IMR-90 (cell line): ENCODE data around the gene CELF6. TPM values are rescaled to one million over a fixed set of nuclear protein-coding genes. Genes with fewer than 3 reads are reported as not detected.

Experiments used
- ATAC-seq: fragments of 200-7000 bp; cut with Tn5 transposase; 2 replicates; pipeline ENCODE4 v1.9.1; 2020; ENCODE audit warnings: low read depth, mild to moderate bottlenecking, moderate library complexity
- BruUV-seq: library from RNA; stranded (reverse); fragments of 400-500 nt; replicated peaks from 2 replicates; lab custom pipeline; 2021; lab: Mats Ljungman, UMichigan
- CTCF ChIA-PET: fragments of 300-600 bp; formaldehyde crosslinking; extraction: SDS; loops from one replicate; lab custom pipeline; 2021; ENCODE audit warnings: antibody characterized with exemption; lab: Yijun Ruan, JAX
- POLR2A ChIA-PET: fragments of 300-600 bp; sonication (Branson Sonifier 250); formaldehyde crosslinking; loops from one replicate; lab custom pipeline; 2022; ENCODE audit warnings: antibody characterized with exemption; ENCODE audit not compliant: unreplicated experiment; lab: Charles Lee
- DNase-seq: peaks from one replicate; pipeline ENCODE4 v3.0.0; 2013
- H2AFZ ChIP-seq: replicated peaks from 2 replicates; pipeline ENCODE3; 2013; ENCODE audit warnings: low read length, mild to moderate bottlenecking; ENCODE audit not compliant: poor library complexity
- H2AK5ac ChIP-seq: 2 replicates; pipeline ENCODE4 v1.6.1; 2013; ENCODE audit warnings: low read depth, low read length, inconsistent platforms
- H2AK9ac ChIP-seq: replicated peaks from 2 replicates; pipeline ENCODE3; 2013; ENCODE audit warnings: mild to moderate bottlenecking, low read depth, low read length, moderate library complexity; ENCODE audit not compliant: poor library complexity
- H2BK120ac ChIP-seq: 2 replicates; pipeline ENCODE4 v1.6.1; 2013; ENCODE audit warnings: low read depth, low read length, inconsistent platforms
- H2BK15ac ChIP-seq: 3 replicates; pipeline ENCODE4 v1.6.1; 2013; ENCODE audit warnings: low read depth, low read length, inconsistent platforms
- H2BK20ac ChIP-seq: 2 replicates; pipeline ENCODE4 v1.6.1; 2013; ENCODE audit warnings: low read depth, mild to moderate bottlenecking, inconsistent platforms, low read length, moderate library complexity
- H2BK5ac ChIP-seq: 2 replicates; pipeline ENCODE4 v1.6.1; 2013; ENCODE audit warnings: mild to moderate bottlenecking, low read depth, low read length, inconsistent platforms; ENCODE audit not compliant: poor library complexity, severe bottlenecking
- H3K14ac ChIP-seq: replicated peaks from 2 replicates; pipeline ENCODE4 v1.6.1; 2013; ENCODE audit warnings: low read depth, low read length, inconsistent platforms
- H3K18ac ChIP-seq: 2 replicates; pipeline ENCODE4 v1.6.1; 2013; ENCODE audit warnings: low read depth, low read length, control low read depth
- H3K23ac ChIP-seq: 2 replicates; pipeline ENCODE4 v1.6.1; 2013; ENCODE audit warnings: low read depth, low read length, inconsistent platforms
- H3K27ac ChIP-seq: 2 replicates; pipeline ENCODE4 v1.5.1; 2013; ENCODE audit warnings: mild to moderate bottlenecking, control low read depth, low read length; ENCODE audit not compliant: insufficient read depth
- H3K27me3 ChIP-seq: 2 replicates; pipeline ENCODE4 v1.6.1; 2013; ENCODE audit warnings: low read length; ENCODE audit not compliant: control insufficient read depth, insufficient read depth
- H3K36me3 ChIP-seq: 2 replicates; pipeline ENCODE4 v1.6.1; 2013; ENCODE audit warnings: low read length, mixed read lengths; ENCODE audit not compliant: control insufficient read depth, insufficient read depth
- H3K4ac ChIP-seq: 2 replicates; pipeline ENCODE4 v1.6.1; 2013; ENCODE audit warnings: low read depth, low read length, inconsistent platforms
- H3K4me1 ChIP-seq: 2 replicates; pipeline ENCODE4 v1.6.1; 2013; ENCODE audit warnings: low read length, mixed read lengths; ENCODE audit not compliant: control insufficient read depth, insufficient read depth
- H3K4me2 ChIP-seq: 2 replicates; pipeline ENCODE4 v1.6.1; 2013; ENCODE audit warnings: low read depth, mild to moderate bottlenecking, control low read depth, low read length, moderate library complexity
- H3K4me3 ChIP-seq: 2 replicates; pipeline ENCODE4 v1.5.1; 2013; ENCODE audit warnings: low read depth, mild to moderate bottlenecking, control low read depth, low read length, moderate library complexity; ENCODE audit not compliant: insufficient read depth
- H3K56ac ChIP-seq: 2 replicates; pipeline ENCODE4 v1.6.1; 2013; ENCODE audit warnings: low read length, inconsistent platforms; ENCODE audit not compliant: insufficient read depth; ENCODE audit errors: extremely low read depth
- H3K79me1 ChIP-seq, 2 experiments: 2 replicates each; pipeline ENCODE4 v1.6.1; 2013; ENCODE audit warnings: low read length in 2 of 2, inconsistent platforms in 1 of 2, low read depth in 1 of 2
- H3K9ac ChIP-seq: 2 replicates; pipeline ENCODE4 v1.6.1; 2013; ENCODE audit warnings: low read depth, low read length, control low read depth
- H3K9me1 ChIP-seq: 2 replicates; pipeline ENCODE4 v1.6.1; 2013; ENCODE audit warnings: low read length, inconsistent platforms; ENCODE audit not compliant: insufficient read depth
- H3K9me3 ChIP-seq: 2 replicates; pipeline ENCODE4 v1.6.1; 2013; ENCODE audit warnings: low read length; ENCODE audit not compliant: control insufficient read depth, insufficient read depth
- H4K20me1 ChIP-seq: 2 replicates; pipeline ENCODE4 v1.6.1; 2013; ENCODE audit warnings: low read length, inconsistent platforms; ENCODE audit not compliant: insufficient read depth
- H4K5ac ChIP-seq: 2 replicates; pipeline ENCODE4 v1.6.1; 2013; ENCODE audit warnings: mild to moderate bottlenecking, low read depth, low read length, control low read depth
- H4K8ac ChIP-seq, 2 experiments: 2 replicates each; pipeline ENCODE4 v1.6.1; 2013; ENCODE audit warnings: low read depth in 2 of 2, low read length in 2 of 2, control low read depth in 1 of 2, inconsistent platforms in 1 of 2
- H4K91ac ChIP-seq: 2 replicates; pipeline ENCODE4 v1.6.1; 2013; ENCODE audit warnings: low read depth, low read length, inconsistent platforms; ENCODE audit not compliant: insufficient read depth
- BHLHE40 ChIP-seq: fragments of 150-350 bp; IDR thresholded peaks from 2 replicates; pipeline ENCODE4 v1.6.1; 2016; ENCODE audit warnings: mild to moderate bottlenecking, low read depth, low read length
- CEBPB ChIP-seq: IDR thresholded peaks from 2 replicates; pipeline ENCODE4 v1.6.1; 2012; ENCODE audit warnings: low read depth, low read length, improper control_type of control experiment
- CHD1 ChIP-seq: IDR thresholded peaks from 2 replicates; pipeline ENCODE4 v1.6.1; 2012; ENCODE audit warnings: low read depth, low read length, improper control_type of control experiment
- FOS ChIP-seq: fragments of 150-350 bp; IDR thresholded peaks from 2 replicates; pipeline ENCODE4 v1.6.1; 2016; ENCODE audit warnings: low read depth, low read length
- MAFK ChIP-seq: IDR thresholded peaks from 2 replicates; pipeline ENCODE4 v1.6.1; 2012; ENCODE audit warnings: low read depth, low read length, improper control_type of control experiment
- MAZ ChIP-seq: IDR thresholded peaks from 2 replicates; pipeline ENCODE4 v1.6.1; 2012; ENCODE audit warnings: low read depth, mild to moderate bottlenecking, low read length, improper control_type of control experiment, moderate library complexity, borderline replicate concordance
- POLR2A ChIP-seq: IDR thresholded peaks from 2 replicates; pipeline ENCODE4 v1.6.1; 2012; ENCODE audit warnings: mild to moderate bottlenecking, low read depth, low read length
- SMC3 ChIP-seq: fragments of 150-350 bp; IDR thresholded peaks from 2 replicates; pipeline ENCODE4 v1.6.1; 2016; ENCODE audit warnings: low read depth, mild to moderate bottlenecking, antibody characterized with exemption, low read length, moderate library complexity
- WGBS, 2 experiments: methylation state at CpG; one replicate each; pipeline versions ENCODE4 v1.1.5 to v1.1.7; 2013; ENCODE audit warnings: missing lambda C conversion rate in 2 of 2; ENCODE audit not compliant: insufficient read length in 1 of 2; ENCODE audit errors: extremely low coverage in 2 of 2; 5-methylcytosine and 5-hydroxymethylcytosine counted together
- dilution Hi-C: fragments of 300-500 bp; cut with HindIII; formaldehyde crosslinking; loops from one replicate; pipeline ENCODE4 v1.14.3; 2018; ENCODE audit warnings: low sequenced_read_pairs; ENCODE audit not compliant: unreplicated experiment
- in situ Hi-C: fragments of 300-500 bp; cut with MboI; formaldehyde crosslinking; loops from 3 replicates; pipeline ENCODE4 v1.14.3; 2019; ENCODE audit warnings: low sequenced_read_pairs, inconsistent platforms, mixed read lengths
- intact Hi-C: fragments of 100-400 bp; cut with micrococcal nuclease; formaldehyde crosslinking; loops from 2 replicates; pipeline ENCODE4 v1.10.0; 2022
- polyA plus RNA-seq, 3 experiments: library from polyadenylated mRNA; depleted of rRNA; stranded (reverse); fragments of >200 nt; gene quantifications; 2 replicates each; pipeline ENCODE4 v1.2.3, GENCODE V29; 2012; ENCODE audit warnings: low replicate concordance in 1 of 3
- total RNA-seq: library from RNA; depleted of rRNA; stranded (reverse); fragments of >200 nt; gene quantifications from 2 replicates; pipeline ENCODE4 v1.2.3, GENCODE V29; 2012
- TF ChIP-seq, protein P1 (sequence below): conservative IDR thresholded peaks from 2 replicates; pipeline ENCODE4 v1.5.1; 2012; ENCODE audit warnings: mild to moderate bottlenecking, low read depth, low read length, improper control_type of control experiment
- TF ChIP-seq, protein P2 (sequence below): fragments of 150-350 bp; IDR thresholded peaks from 2 replicates; pipeline ENCODE4 v1.6.1; 2017; ENCODE audit warnings: mild to moderate bottlenecking, antibody characterized with exemption, low read length, low read depth

CELF6 gene
- total and polyA plus RNA-seq, 2 of the 4 experiments (the other 2 are of a cell fraction), result 0.07 TPM; not detected in 1

DNA sequence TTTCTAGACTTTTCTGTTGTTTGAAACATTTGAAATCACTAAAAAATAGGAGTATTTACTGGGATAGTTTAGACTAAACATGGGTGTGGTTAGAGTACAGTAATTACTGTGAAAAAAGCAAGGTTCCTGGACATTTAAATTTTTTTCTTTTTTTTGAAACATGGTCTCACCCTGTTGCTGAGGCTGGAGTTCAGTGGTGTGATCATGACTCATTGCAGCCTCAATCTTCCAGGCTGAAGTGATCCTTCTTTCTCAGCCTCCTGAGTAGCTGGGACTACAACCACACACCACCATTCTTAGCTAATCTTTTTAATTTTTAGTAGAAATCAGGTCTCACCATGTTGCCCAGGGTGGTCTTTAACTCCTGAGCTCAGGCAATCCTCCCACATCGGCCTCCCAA, 20.4 kb upstream of the CELF6 start:
- H2AK9ac ChIP-seq, result no peak overlapping the region
- TF ChIP-seq, protein P1, sequence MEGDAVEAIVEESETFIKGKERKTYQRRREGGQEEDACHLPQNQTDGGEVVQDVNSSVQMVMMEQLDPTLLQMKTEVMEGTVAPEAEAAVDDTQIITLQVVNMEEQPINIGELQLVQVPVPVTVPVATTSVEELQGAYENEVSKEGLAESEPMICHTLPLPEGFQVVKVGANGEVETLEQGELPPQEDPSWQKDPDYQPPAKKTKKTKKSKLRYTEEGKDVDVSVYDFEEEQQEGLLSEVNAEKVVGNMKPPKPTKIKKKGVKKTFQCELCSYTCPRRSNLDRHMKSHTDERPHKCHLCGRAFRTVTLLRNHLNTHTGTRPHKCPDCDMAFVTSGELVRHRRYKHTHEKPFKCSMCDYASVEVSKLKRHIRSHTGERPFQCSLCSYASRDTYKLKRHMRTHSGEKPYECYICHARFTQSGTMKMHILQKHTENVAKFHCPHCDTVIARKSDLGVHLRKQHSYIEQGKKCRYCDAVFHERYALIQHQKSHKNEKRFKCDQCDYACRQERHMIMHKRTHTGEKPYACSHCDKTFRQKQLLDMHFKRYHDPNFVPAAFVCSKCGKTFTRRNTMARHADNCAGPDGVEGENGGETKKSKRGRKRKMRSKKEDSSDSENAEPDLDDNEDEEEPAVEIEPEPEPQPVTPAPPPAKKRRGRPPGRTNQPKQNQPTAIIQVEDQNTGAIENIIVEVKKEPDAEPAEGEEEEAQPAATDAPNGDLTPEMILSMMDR, result no peak
- TF ChIP-seq SMC3, result no peak
- TF ChIP-seq, protein P2, sequence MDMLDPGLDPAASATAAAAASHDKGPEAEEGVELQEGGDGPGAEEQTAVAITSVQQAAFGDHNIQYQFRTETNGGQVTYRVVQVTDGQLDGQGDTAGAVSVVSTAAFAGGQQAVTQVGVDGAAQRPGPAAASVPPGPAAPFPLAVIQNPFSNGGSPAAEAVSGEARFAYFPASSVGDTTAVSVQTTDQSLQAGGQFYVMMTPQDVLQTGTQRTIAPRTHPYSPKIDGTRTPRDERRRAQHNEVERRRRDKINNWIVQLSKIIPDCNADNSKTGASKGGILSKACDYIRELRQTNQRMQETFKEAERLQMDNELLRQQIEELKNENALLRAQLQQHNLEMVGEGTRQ, result no peak
- TF ChIP-seq MAZ, result no peak
- no peak for TF ChIP-seq BHLHE40
- TF ChIP-seq MAFK, result no peak
- TF ChIP-seq CEBPB, result no peak
- TF ChIP-seq FOS, result no peak
- no peak for TF ChIP-seq CHD1
- no peak for TF ChIP-seq POLR2A
- no peak overlapping the region for H4K5ac ChIP-seq
- DNase-seq (peak; percentile 12), ATAC-seq (no peak)
- peak overlapping the region; percentile 1; the same call in 1 of the 2 replicates for H3K27ac ChIP-seq
- in situ Hi-C loops, result no loop called here
- no peak overlapping the region for H3K14ac ChIP-seq
- H4K8ac ChIP-seq, result no peak overlapping the region
- H3K4me3 ChIP-seq, result no peak overlapping the region
- H2BK5ac ChIP-seq, result no peak overlapping the region
- no peak overlapping the region for H2BK120ac ChIP-seq
- H4K91ac ChIP-seq, result no peak overlapping the region
- no peak overlapping the region for H3K9ac ChIP-seq
- peak overlapping the region; percentile 11; the same call in 1 of the 2 replicates for H2AK5ac ChIP-seq
- WGBS, 2 experiments, result 40% methylated on average over 1 of the region's 1 CpG; no CpG with 5 or more reads in 1 of the 2 experiments
- H3K4ac ChIP-seq, result no peak overlapping the region
- H3K4me2 ChIP-seq, result no peak overlapping the region
- H2BK20ac ChIP-seq, result no peak overlapping the region
- H3K23ac ChIP-seq, result no peak overlapping the region
- H2AFZ ChIP-seq, result no peak overlapping the region
- H3K18ac ChIP-seq, result peak overlapping the region; percentile 35; the same call in 1 of the 2 replicates
- no peaks in the 10 kb centered on the region for H3K9me3 ChIP-seq
- CTCF ChIA-PET, result no interaction called here
- BruUV-seq, result no TSS peak
- H4K20me1 ChIP-seq, result peaks cover 18% of the 10 kb centered on the region
- H2BK15ac ChIP-seq, result no peak overlapping the region
- no peaks in the 10 kb centered on the region for H3K79me1 ChIP-seq
- dilution Hi-C loops, result no loop called here
- POLR2A ChIA-PET, result no interaction called here
- H3K4me1 ChIP-seq, result peaks cover 6% of the 10 kb centered on the region
- H3K36me3 ChIP-seq, result peaks cover 16% of the 10 kb centered on the region
- H3K27me3 ChIP-seq, result no peaks in the 10 kb centered on the region
- intact Hi-C loops, result no loop called here
- peaks cover 4% of the 10 kb centered on the region for H3K9me1 ChIP-seq
- no peak overlapping the region for H3K56ac ChIP-seq
